ENCODE measurements around the gene C1QL2. TPM values are rescaled to one million over a fixed set of nuclear protein-coding genes. Genes with fewer than 3 reads are reported as not detected.

The C1QL2 gene
- polyA plus RNA-seq, 2 of the 4 experiments (the other 2 are of a cell fraction) = not detected

DNA sequence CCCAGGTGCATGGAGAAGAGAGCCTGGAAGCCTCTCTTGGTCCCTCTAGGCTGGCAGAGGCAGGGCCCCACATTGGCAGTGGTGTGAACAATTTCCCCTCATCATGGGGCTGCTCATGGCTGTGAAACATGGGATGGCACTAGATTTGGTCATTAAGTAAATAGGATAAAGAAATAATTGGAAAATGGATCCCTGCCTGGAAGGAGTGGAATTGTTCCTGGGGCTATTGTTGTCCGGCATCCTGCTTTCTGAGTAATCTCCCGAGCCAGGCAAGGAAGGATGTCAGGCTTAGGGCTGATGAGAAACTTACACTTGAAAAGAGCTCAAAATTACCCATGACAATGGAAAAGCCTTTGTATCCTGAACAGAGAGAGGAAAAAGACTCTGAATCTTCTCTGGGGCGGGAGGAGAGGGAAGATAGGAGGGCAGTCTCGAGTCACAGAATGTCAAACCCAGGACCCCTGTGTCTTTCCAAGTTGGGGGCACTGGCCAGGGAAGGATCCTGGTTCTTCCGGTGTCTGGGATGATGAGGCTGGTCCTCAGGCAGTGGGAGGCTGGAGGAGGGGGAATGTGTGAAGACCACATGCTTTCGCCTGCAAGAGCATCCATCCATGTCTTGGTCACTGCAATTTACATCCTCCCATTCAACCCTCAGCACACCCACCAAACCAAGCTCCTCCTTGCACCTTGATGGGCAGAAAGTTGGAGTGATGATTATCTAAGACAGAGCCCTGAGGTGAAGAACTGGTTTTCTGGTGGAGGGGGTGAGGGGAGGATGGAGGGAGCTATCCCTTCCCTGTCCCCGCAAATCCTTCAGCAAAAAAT is 38.0 kb upstream of the C1QL2 start:
- FAIRE-seq (no peak), DNase-seq (ENCODE audit: low read depth in 1 of 2, low spot score in 1 of 2) (no peak), ATAC-seq (peak; percentile 26 to 38; a peak in 2 of 6 replicates)
- H3K4me2 ChIP-seq = peak overlapping the region; percentile 37
- WGBS (ENCODE audit: missing lambda C conversion rate) = 39% methylated on average over 7 of the region's 7 CpGs
- H3K4me1 ChIP-seq = peaks cover 16% of the 10 kb centered on the region
- ChIA-PET POLR2A (no interaction called here), CTCF (interaction anchor here (2.2 kb wide), 1 partner anchor 21 kb away, joined by 7 read pairs; no protein-coding TSS in a partner anchor)
- no peaks in the 10 kb centered on the region for H3K9me3 ChIP-seq
- H3K27ac ChIP-seq = peak overlapping the region in 1 of 2 experiments; percentile 53; a peak in 2 of 6 replicates
- no peak overlapping the region for H3K4me3 ChIP-seq
- no peak for TF ChIP-seq HOXA7 (CRISPR knock-in tag; IDR thresholded peaks at IDR 0.05)
- TF ChIP-seq ZNF302 (CRISPR knock-in tag; IDR thresholded peaks at IDR 0.05) = no peak
- TF ChIP-seq JUNB (IDR thresholded peaks at IDR 0.05) = no peak
- no peak for TF ChIP-seq CEBPB (IDR thresholded peaks at IDR 0.05)
- TF ChIP-seq FOXS1 (CRISPR knock-in tag; IDR thresholded peaks at IDR 0.05) = no peak
- TF ChIP-seq EHF (CRISPR knock-in tag; IDR thresholded peaks at IDR 0.05) = no peak
- TF ChIP-seq MYC (IDR thresholded peaks at IDR 0.05; ENCODE audit: borderline replicate concordance, low read length) = no peak
- TF ChIP-seq CBX2 (IDR thresholded peaks at IDR 0.05; ENCODE audit: borderline replicate concordance, low read depth) = no peak
- no peak for TF ChIP-seq NFE2L2 (conservative IDR thresholded peaks at IDR 0.05; ENCODE audit: low read length)
- no peak for TF ChIP-seq RAD21 (conservative IDR thresholded peaks at IDR 0.05 in 1 of 2, IDR thresholded peaks at IDR 0.05 in 1 of 2)
- TF ChIP-seq RNF2 (IDR thresholded peaks at IDR 0.05; ENCODE audit: borderline replicate concordance, low read depth) = no peak
- TF ChIP-seq PHF8 (IDR thresholded peaks at IDR 0.05; ENCODE audit: borderline replicate concordance, low read depth) = no peak
- TF ChIP-seq, protein P1, sequence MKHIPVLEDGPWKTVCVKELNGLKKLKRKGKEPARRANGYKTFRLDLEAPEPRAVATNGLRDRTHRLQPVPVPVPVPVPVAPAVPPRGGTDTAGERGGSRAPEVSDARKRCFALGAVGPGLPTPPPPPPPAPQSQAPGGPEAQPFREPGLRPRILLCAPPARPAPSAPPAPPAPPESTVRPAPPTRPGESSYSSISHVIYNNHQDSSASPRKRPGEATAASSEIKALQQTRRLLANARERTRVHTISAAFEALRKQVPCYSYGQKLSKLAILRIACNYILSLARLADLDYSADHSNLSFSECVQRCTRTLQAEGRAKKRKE (CRISPR knock-in tag; IDR thresholded peaks at IDR 0.05; ENCODE audit: low read depth) = no peak
- TF ChIP-seq, protein P2, sequence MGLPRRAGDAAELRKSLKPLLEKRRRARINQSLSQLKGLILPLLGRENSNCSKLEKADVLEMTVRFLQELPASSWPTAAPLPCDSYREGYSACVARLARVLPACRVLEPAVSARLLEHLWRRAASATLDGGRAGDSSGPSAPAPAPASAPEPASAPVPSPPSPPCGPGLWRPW (IDR thresholded peaks at IDR 0.05) = no peak
- TF ChIP-seq, protein P3, sequence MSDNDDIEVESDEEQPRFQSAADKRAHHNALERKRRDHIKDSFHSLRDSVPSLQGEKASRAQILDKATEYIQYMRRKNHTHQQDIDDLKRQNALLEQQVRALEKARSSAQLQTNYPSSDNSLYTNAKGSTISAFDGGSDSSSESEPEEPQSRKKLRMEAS (IDR thresholded peaks at IDR 0.05) = no peak
- TF ChIP-seq E2F6 (IDR thresholded peaks at IDR 0.05; ENCODE audit: borderline replicate concordance, low read depth) = no peak
- no peak for TF ChIP-seq HDAC2 (IDR thresholded peaks at IDR 0.05)
- TF ChIP-seq NPAS2 (CRISPR knock-in tag; IDR thresholded peaks at IDR 0.05; ENCODE audit: borderline replicate concordance) = no peak

DNA sequence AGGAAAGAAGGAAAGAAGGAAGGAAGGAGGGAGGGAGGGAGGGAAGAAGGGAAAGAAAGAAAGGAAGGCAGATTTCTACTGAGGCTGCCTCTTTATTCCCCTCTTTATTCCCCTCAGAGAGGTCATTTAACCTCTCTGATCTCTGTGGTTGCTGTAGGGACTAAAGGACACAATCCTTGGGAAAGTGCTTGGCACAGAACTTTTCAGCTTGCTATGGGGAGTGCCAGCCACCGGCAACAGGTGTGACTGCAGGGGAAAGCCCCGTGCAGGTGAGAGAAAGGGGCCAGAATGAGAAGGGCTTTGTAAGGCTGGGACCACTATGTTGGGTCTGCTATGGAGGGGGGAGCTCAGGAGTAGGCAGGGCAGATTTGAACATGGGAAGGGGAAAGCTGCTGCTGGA is 37.3 kb upstream of the C1QL2 start:
- POLR2A ChIA-PET = no interaction called here
- H3K4me3 ChIP-seq = no peak overlapping the region
- TF ChIP-seq NR3C1 (IDR thresholded peaks at IDR 0.05) (no peak), FOSL2 (IDR thresholded peaks at IDR 0.05) (no peak), FOSL2 (CRISPR knock-in tag; IDR thresholded peaks at IDR 0.05) (no peak)
- WGBS (ENCODE audit: missing lambda C conversion rate) = 28% methylated on average over 2 of the region's 2 CpGs
- H3K9me3 ChIP-seq = no peaks in the 10 kb centered on the region
- ATAC-seq (no peak), FAIRE-seq (no peak), DNase-seq (ENCODE audit: low read depth in 1 of 2, low spot score in 1 of 2) (no peak)
- peaks cover 16% of the 10 kb centered on the region for H3K4me1 ChIP-seq
- H3K27ac ChIP-seq = no peak overlapping the region
- CTCF ChIA-PET = interaction anchor here (2.2 kb wide), 1 partner anchor 21 kb away, joined by 7 read pairs; no protein-coding TSS in a partner anchor
- H3K4me2 ChIP-seq = no peak overlapping the region

- DNase-seq (ENCODE audit: low read depth in 1 of 2, low spot score in 1 of 2) (no peak), ATAC-seq (no peak), FAIRE-seq (no peak)
- POLR2A ChIA-PET = no interaction called here
- H3K9me3 ChIP-seq = no peaks in the 10 kb centered on the region
- TF ChIP-seq, protein P1 (CRISPR knock-in tag; IDR thresholded peaks at IDR 0.05; ENCODE audit: low read depth) = no peak
- TF ChIP-seq BCL3 (IDR thresholded peaks at IDR 0.05) (no peak), RAD21 (conservative IDR thresholded peaks at IDR 0.05 in 1 of 2, IDR thresholded peaks at IDR 0.05 in 1 of 2) (no peak), EHMT2 (IDR thresholded peaks at IDR 0.05; ENCODE audit: low read depth) (no peak), PBX3 (IDR thresholded peaks at IDR 0.05) (no peak), ESRRA (IDR thresholded peaks at IDR 0.05; ENCODE audit: borderline replicate concordance, low read length) (no peak), SMC3 (IDR thresholded peaks at IDR 0.05) (no peak)
- CTCF ChIA-PET = no interaction called here
- WGBS (ENCODE audit: missing lambda C conversion rate) = 73% methylated on average over 5 of the region's 5 CpGs
- H3K4me2 ChIP-seq = no peak overlapping the region
- H3K4me3 ChIP-seq = no peak overlapping the region
- H3K27ac ChIP-seq = no peak overlapping the region
- H3K4me1 ChIP-seq = peaks cover 16% of the 10 kb centered on the region
These were observed 36.5 kb upstream of the C1QL2 start for GRCh38 chr2:119195001-119195400.

Data from A549 (cell line).